C4-2B (cell line): Measurements from ENCODE around the gene MED13L.

Source experiments
- H3K27ac ChIP-seq: fragments of 450-650 bp; 2 replicates; pipeline ENCODE4 v1.5.1; 2017
- CTCF ChIP-seq: fragments of 450-650 bp; conservative IDR thresholded peaks from 2 replicates; pipeline ENCODE4 v1.5.1; 2017; ENCODE audit warnings: mild to moderate bottlenecking
- ZFX ChIP-seq: fragments of 450-650 bp; IDR thresholded peaks from 2 replicates; pipeline ENCODE4 v1.6.1; 2017

Gene MED13L

DNA sequence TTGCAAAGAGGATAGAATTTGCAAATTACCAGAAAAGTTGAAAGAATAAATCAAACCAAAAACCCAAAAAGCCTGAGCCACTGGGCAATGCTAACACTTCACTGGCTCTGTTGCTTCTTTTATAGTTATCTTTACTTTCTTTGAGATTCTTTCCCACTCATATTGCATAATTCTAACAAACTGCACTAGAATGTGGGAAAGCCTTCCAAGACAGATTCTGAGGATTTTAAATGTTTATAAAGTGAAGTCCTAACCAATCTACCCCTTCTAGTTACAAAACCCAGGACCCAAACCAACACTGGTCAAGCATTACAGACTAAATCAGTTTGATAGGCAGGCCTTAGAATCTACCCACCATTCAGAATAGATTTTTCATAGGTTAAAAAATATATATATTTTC lies 150.9 kb downstream of the MED13L start:
- H3K27ac ChIP-seq = no peak overlapping the region
- TF ChIP-seq CTCF (no peak), ZFX (no peak)

- no peak overlapping the region for H3K27ac ChIP-seq
- no peak for TF ChIP-seq CTCF
- no peak for TF ChIP-seq ZFX
Observed at GRCh38 chr12:116125956-116126566, 151.4 kb downstream of the MED13L start.

DNA sequence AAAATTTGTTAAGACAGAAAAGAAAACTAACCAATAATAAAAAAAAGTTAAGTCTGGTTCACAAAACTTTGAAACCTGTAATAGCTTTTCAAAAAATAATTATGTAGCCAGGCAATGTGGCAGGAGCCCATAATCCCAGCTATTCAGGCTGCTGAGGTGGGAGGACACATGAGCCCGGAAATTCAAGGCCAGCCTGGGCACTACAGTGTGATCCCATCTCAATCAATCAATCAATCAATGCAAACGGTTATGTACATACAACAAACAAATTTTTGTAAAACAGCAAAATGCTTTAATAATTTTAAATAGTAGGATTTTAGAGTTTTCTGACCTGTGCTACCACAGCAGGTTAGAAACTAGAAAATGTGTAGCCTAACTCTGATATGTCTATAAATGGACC lies 152.4 kb downstream of the MED13L start:
- TF ChIP-seq CTCF (no peak), ZFX (no peak)
- no peak overlapping the region for H3K27ac ChIP-seq

DNA sequence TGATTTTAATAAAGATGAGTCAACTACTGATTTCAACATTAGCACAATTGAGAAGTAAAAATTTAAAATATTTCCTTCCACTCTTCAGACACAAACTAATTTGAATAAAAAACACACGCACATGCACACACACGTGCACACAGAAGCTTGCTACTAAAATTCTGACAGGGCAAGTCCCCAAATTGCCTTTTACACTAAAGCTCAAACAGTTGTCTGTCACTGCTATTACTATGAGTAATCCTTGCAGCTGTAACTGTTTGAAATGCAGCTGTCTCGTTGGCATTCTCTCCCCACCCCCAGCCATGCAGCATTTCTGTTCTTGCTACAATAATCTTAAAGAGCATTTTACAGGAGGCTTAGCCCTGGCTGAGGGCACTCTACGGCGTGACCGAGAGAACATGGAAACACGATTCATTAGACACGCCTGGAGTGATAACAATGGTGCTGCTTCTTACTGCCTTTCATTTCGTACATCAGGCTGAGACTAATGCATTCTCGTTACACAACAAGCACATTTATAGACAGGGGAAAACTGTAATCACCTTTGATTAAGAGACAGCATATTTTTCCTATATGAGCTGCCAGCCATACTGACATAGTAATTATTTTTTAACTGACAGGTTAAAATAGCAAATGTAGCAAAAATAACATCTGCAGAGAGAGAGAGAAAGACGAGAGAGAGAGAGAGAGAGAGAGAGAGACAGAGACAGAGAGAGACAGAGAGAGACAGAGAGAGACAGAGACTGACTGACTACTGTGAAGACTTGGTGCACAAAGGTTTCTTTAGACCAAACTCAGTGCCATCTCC lies 153.8 kb downstream of the MED13L start:
- no peak overlapping the region for H3K27ac ChIP-seq
- TF ChIP-seq ZFX (no peak), CTCF (no peak)

GRCh38 chr12:116122628-116123027 lies 154.9 kb downstream of the MED13L start:
- no peak overlapping the region for H3K27ac ChIP-seq

DNA sequence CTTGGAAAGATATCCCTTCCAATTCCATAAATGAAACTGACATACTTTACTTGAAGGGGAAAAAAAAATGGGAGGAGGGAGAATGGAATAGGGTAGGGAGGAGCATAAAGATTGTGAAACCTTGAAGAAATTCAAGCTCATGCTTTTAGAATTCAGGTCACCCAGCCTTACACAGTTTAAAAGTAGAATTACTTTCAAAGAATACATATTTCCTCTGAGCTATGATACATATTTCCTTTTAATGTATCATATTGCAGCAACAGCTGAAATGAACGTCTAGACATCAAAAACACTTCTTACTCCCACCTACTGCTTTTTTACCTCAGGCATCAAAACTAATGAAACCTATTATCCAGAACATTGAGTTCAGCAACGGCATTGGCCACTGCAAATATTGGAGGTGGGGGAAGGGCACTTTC lies 156.0 kb downstream of the MED13L start:
- no peak for TF ChIP-seq ZFX
- no peak for TF ChIP-seq CTCF
- no peak overlapping the region for H3K27ac ChIP-seq

More at GRCh38 chr12:116122628-116123027, 154.9 kb downstream of the MED13L start:
- no peak for TF ChIP-seq CTCF
- no peak for TF ChIP-seq ZFX

DNA sequence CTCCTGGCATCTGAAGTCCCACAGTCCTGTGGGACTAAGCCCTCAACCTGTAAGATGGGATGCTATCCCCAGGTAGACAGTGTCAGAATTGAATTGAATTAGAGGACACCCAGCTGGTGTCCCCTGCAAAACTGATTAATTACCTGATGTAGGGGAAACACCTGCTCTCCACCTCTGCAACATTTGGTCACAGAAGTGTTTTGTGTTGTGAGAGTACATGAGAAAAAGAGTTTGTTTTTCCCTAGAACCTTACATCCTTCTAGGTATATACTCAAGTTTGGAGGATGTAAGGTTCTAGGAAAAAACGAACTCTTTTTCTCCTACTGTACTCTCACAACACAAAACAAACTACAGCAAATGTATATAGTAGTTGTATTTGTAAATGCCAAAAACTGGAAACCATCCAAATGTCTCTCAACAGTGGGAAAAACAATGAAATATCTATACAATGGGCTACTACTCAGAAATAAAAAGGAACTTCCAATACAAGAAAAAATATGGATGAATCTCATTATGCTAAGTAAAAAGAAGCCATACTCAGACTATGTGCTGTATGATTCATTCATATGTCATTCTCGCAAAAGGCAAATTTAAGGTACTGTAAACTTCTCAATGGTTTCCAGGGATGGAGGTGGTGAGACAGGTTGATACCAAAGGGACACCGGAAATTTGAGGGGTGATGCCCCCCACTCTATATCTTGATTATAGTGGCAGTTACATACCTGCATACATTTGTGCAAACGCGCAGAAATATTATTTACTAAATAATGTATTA lies 160.7 kb downstream of the MED13L start:
- TF ChIP-seq ZFX = no peak
- no peak for TF ChIP-seq CTCF
- H3K27ac ChIP-seq = no peak overlapping the region
